ENCODE measurements around the gene XKR8.
"Not testable (repeated sequence)": the region's sequence is repeated elsewhere in the genome, so short reads cannot be mapped to it uniquely, and the experiment has no call there.

The XKR8 gene

GRCh38 chr1:27994526-27994925 lies 34.8 kb downstream of the XKR8 start:
- not testable (repeated sequence) for H3K79me1 ChIP-seq (ENCODE audit: low read length); H3K18ac ChIP-seq (ENCODE audit: low read length); H4K8ac ChIP-seq (ENCODE audit: low read depth, low read length); H3K4me1 ChIP-seq (ENCODE audit: control insufficient read depth in 1 of 2, insufficient read depth in 2 of 2, low read length in 2 of 2); H3K27me3 ChIP-seq (ENCODE audit: insufficient read depth, low read length); H2BK12ac ChIP-seq (ENCODE audit: low read length); H2AFZ ChIP-seq (ENCODE audit: insufficient read depth, low read length, poor library complexity); H3K23ac ChIP-seq (ENCODE audit: low read length); H2BK120ac ChIP-seq (ENCODE audit: insufficient read depth, low read length, poor library complexity); H3K79me2 ChIP-seq (ENCODE audit: control insufficient read depth, insufficient read depth, low read length, poor library complexity); H2BK5ac ChIP-seq (ENCODE audit: low read depth, low read length, poor library complexity); H2AK5ac ChIP-seq (ENCODE audit: low read length); H3K4me2 ChIP-seq (ENCODE audit: low read length); H3K4me3 ChIP-seq (ENCODE audit: low read depth, low read length); H3K9me3 ChIP-seq (ENCODE audit: insufficient read depth, low read depth, low read length); H3K4ac ChIP-seq (ENCODE audit: low read depth, low read length); H4K91ac ChIP-seq (ENCODE audit: low read depth, low read length); H3K14ac ChIP-seq (ENCODE audit: low read length); H3K9ac ChIP-seq (ENCODE audit: low read length); H4K12ac ChIP-seq (ENCODE audit: low read depth, low read length); H3K27ac ChIP-seq (ENCODE audit: low read depth, low read length)
- no CpG with 5 or more reads among the region's 6 CpGs for WGBS (ENCODE audit: extremely low coverage, insufficient coverage, insufficient read length)
- DNase-seq, result peak in 1 of 2 donors; percentile 9
- peaks cover 11 to 24% of the 10 kb centered on the region in 2 experiments for H3K36me3 ChIP-seq (ENCODE audit: control insufficient read depth in 1 of 2, insufficient read depth in 2 of 2, low read length in 2 of 2)

- Histone ChIP-seq H3K79me1 (ENCODE audit: low read length) (no peaks in the 10 kb centered on the region), H3K9me3 (ENCODE audit: insufficient read depth, low read depth, low read length) (no peaks in the 10 kb centered on the region), H2BK120ac (ENCODE audit: insufficient read depth, low read length, poor library complexity) (no peak overlapping the region), H2AK5ac (ENCODE audit: low read length) (no peak overlapping the region), H4K91ac (ENCODE audit: low read depth, low read length) (no peak overlapping the region), H3K27me3 (ENCODE audit: insufficient read depth, low read length) (no peaks in the 10 kb centered on the region), H4K8ac (ENCODE audit: low read depth, low read length) (no peak overlapping the region), H3K4me2 (ENCODE audit: low read length) (no peak overlapping the region), H3K79me2 (ENCODE audit: control insufficient read depth, insufficient read depth, low read length, poor library complexity) (no peaks in the 10 kb centered on the region), H3K27ac (ENCODE audit: low read depth, low read length) (no peak overlapping the region), H3K18ac (ENCODE audit: low read length) (no peak overlapping the region), H3K4ac (ENCODE audit: low read depth, low read length) (no peak overlapping the region), H3K4me3 (ENCODE audit: low read depth, low read length) (no peak overlapping the region), H2AFZ (ENCODE audit: insufficient read depth, low read length, poor library complexity) (no peak overlapping the region), H2BK5ac (ENCODE audit: low read depth, low read length, poor library complexity) (no peak overlapping the region), H3K14ac (ENCODE audit: low read length) (no peak overlapping the region), H3K4me1 (ENCODE audit: control insufficient read depth in 1 of 2, insufficient read depth in 2 of 2, low read length in 2 of 2) (no peaks in the 10 kb centered on the region), H3K36me3 (ENCODE audit: control insufficient read depth in 1 of 2, insufficient read depth in 2 of 2, low read length in 2 of 2) (peaks cover 22 to 26% of the 10 kb centered on the region in 2 experiments), H3K9ac (ENCODE audit: low read length) (no peak overlapping the region), H2BK12ac (ENCODE audit: low read length) (no peak overlapping the region), H4K12ac (ENCODE audit: low read depth, low read length) (no peak overlapping the region), H3K23ac (ENCODE audit: low read length) (no peak overlapping the region)
- no peak for DNase-seq
- no CpG with 5 or more reads among the region's 1 CpG for WGBS (ENCODE audit: extremely low coverage, insufficient coverage, insufficient read length)
These were observed 39.3 kb downstream of the XKR8 start for GRCh38 chr1:27999055-27999454.

- Histone ChIP-seq H3K27ac (ENCODE audit: low read depth, low read length) (no peak overlapping the region), H2BK120ac (ENCODE audit: insufficient read depth, low read length, poor library complexity) (no peak overlapping the region), H2AFZ (ENCODE audit: insufficient read depth, low read length, poor library complexity) (no peak overlapping the region), H3K9me3 (ENCODE audit: insufficient read depth, low read depth, low read length) (no peaks in the 10 kb centered on the region), H3K18ac (ENCODE audit: low read length) (no peak overlapping the region), H3K23ac (ENCODE audit: low read length) (no peak overlapping the region), H3K9ac (ENCODE audit: low read length) (no peak overlapping the region), H4K12ac (ENCODE audit: low read depth, low read length) (no peak overlapping the region), H3K36me3 (ENCODE audit: control insufficient read depth in 1 of 2, insufficient read depth in 2 of 2, low read length in 2 of 2) (peaks cover 19 to 20% of the 10 kb centered on the region in 2 experiments), H3K14ac (ENCODE audit: low read length) (no peak overlapping the region), H4K91ac (ENCODE audit: low read depth, low read length) (no peak overlapping the region), H3K27me3 (ENCODE audit: insufficient read depth, low read length) (no peaks in the 10 kb centered on the region), H2BK12ac (ENCODE audit: low read length) (no peak overlapping the region), H3K79me2 (ENCODE audit: control insufficient read depth, insufficient read depth, low read length, poor library complexity) (no peaks in the 10 kb centered on the region), H3K4me2 (ENCODE audit: low read length) (no peak overlapping the region), H2AK5ac (ENCODE audit: low read length) (no peak overlapping the region), H4K8ac (ENCODE audit: low read depth, low read length) (no peak overlapping the region), H3K4me3 (ENCODE audit: low read depth, low read length) (no peak overlapping the region), H3K79me1 (ENCODE audit: low read length) (no peaks in the 10 kb centered on the region), H2BK5ac (ENCODE audit: low read depth, low read length, poor library complexity) (no peak overlapping the region), H3K4ac (ENCODE audit: low read depth, low read length) (no peak overlapping the region), H3K4me1 (ENCODE audit: control insufficient read depth in 1 of 2, insufficient read depth in 2 of 2, low read length in 2 of 2) (no peaks in the 10 kb centered on the region)
- WGBS (ENCODE audit: extremely low coverage, insufficient coverage, insufficient read length), result no CpG with 5 or more reads among the region's 10 CpGs
- DNase-seq, result peak in 1 of 2 donors; percentile 45
These were observed 42.8 kb downstream of the XKR8 start for GRCh38 chr1:28002600-28002999.

GRCh38 chr1:28003117-28003516 lies 43.3 kb downstream of the XKR8 start:
- H2AK5ac ChIP-seq (ENCODE audit: low read length); H3K79me1 ChIP-seq (ENCODE audit: low read length); H2BK12ac ChIP-seq (ENCODE audit: low read length); H3K23ac ChIP-seq (ENCODE audit: low read length); H3K18ac ChIP-seq (ENCODE audit: low read length); H3K9ac ChIP-seq (ENCODE audit: low read length); H3K79me2 ChIP-seq (ENCODE audit: control insufficient read depth, insufficient read depth, low read length, poor library complexity); H3K14ac ChIP-seq (ENCODE audit: low read length); DNase-seq; H4K12ac ChIP-seq (ENCODE audit: low read depth, low read length); H3K4me1 ChIP-seq (ENCODE audit: control insufficient read depth in 1 of 2, insufficient read depth in 2 of 2, low read length in 2 of 2); H2BK5ac ChIP-seq (ENCODE audit: low read depth, low read length, poor library complexity); H3K27me3 ChIP-seq (ENCODE audit: insufficient read depth, low read length); H4K8ac ChIP-seq (ENCODE audit: low read depth, low read length); H3K4ac ChIP-seq (ENCODE audit: low read depth, low read length); H4K91ac ChIP-seq (ENCODE audit: low read depth, low read length); H3K27ac ChIP-seq (ENCODE audit: low read depth, low read length); H2BK120ac ChIP-seq (ENCODE audit: insufficient read depth, low read length, poor library complexity); H2AFZ ChIP-seq (ENCODE audit: insufficient read depth, low read length, poor library complexity); H3K4me3 ChIP-seq (ENCODE audit: low read depth, low read length); H3K9me3 ChIP-seq (ENCODE audit: insufficient read depth, low read depth, low read length); H3K4me2 ChIP-seq (ENCODE audit: low read length): not testable (repeated sequence)
- H3K36me3 ChIP-seq (ENCODE audit: control insufficient read depth in 1 of 2, insufficient read depth in 2 of 2, low read length in 2 of 2), result peaks cover 17 to 19% of the 10 kb centered on the region in 2 experiments
- no CpG with 5 or more reads among the region's 8 CpGs for WGBS (ENCODE audit: extremely low coverage, insufficient coverage, insufficient read length)

Measured in trophoblast cell (in vitro differentiated cells and primary cell).